GM23338 (cell line): ENCODE results near the gene F2RL2. TPM values are rescaled to one million over a fixed set of nuclear protein-coding genes. Genes with fewer than 3 reads are reported as not detected.
A peak's percentile ranks its signal among the peaks of the same experiment; 100 is the strongest.

ENCODE experiments used
- ATAC-seq: fragments of 200-7000 bp; cut with Tn5 transposase; 3 replicates; pipeline ENCODE4 v1.9.1; 2020
- DNase-seq: peaks from one replicate; pipeline ENCODE4 v3.0.0-alpha.2; 2015; ENCODE audit warnings: low spot score
- H2AFZ ChIP-seq: fragments of 200-600 bp; sonication (generic); 2 replicates; pipeline ENCODE4 v1.8.0; 2016; ENCODE audit warnings: antibody characterized with exemption, mild to moderate bottlenecking, moderate library complexity
- H3F3A ChIP-seq: fragments of 200-600 bp; sonication (generic); replicated peaks from 2 replicates; pipeline ENCODE4 v1.8.0; 2017; ENCODE audit warnings: antibody characterized with exemption, mixed run types, low read depth
- H3K27ac ChIP-seq: fragments of 200-600 bp; sonication (generic); 2 replicates; pipeline ENCODE4 v1.6.1; 2016; ENCODE audit warnings: low read depth
- H3K27me3 ChIP-seq: fragments of 200-600 bp; sonication (generic); 2 replicates; pipeline ENCODE4 v1.8.0; 2016; ENCODE audit warnings: mild to moderate bottlenecking, mixed run types, moderate library complexity; ENCODE audit not compliant: insufficient read depth
- H3K36me3 ChIP-seq: fragments of 200-600 bp; sonication (generic); 2 replicates; pipeline ENCODE4 v1.8.0; 2016; ENCODE audit warnings: mild to moderate bottlenecking; ENCODE audit not compliant: insufficient read depth
- H3K4me1 ChIP-seq: fragments of 200-600 bp; sonication (generic); 2 replicates; pipeline ENCODE4 v1.8.0; 2016; ENCODE audit warnings: mild to moderate bottlenecking, moderate library complexity; ENCODE audit not compliant: insufficient read depth
- H3K4me2 ChIP-seq: fragments of 200-600 bp; sonication (generic); 2 replicates; pipeline ENCODE4 v1.7.1; 2017; ENCODE audit warnings: mixed run types
- H3K4me3 ChIP-seq: fragments of 200-600 bp; sonication (generic); 2 replicates; pipeline ENCODE4 v1.6.1; 2016; ENCODE audit warnings: mixed run types
- H3K79me2 ChIP-seq: fragments of 200-600 bp; sonication (generic); replicated peaks from 2 replicates; pipeline ENCODE4 v1.8.0; 2017; ENCODE audit warnings: mild to moderate bottlenecking; ENCODE audit not compliant: insufficient read depth
- H3K9me2 ChIP-seq: fragments of 200-600 bp; sonication (generic); 2 replicates; pipeline ENCODE4 v1.8.0; 2017; ENCODE audit not compliant: insufficient read depth
- H4K20me1 ChIP-seq: fragments of 200-600 bp; sonication (generic); replicated peaks from 2 replicates; pipeline ENCODE4 v1.8.0; 2017; ENCODE audit warnings: mild to moderate bottlenecking; ENCODE audit not compliant: insufficient read depth
- H3K27ac Mint-ChIP-seq: 2 replicates; pipeline ENCODE4 v1.8.0; 2020; ENCODE audit warnings: inconsistent platforms, mild to moderate bottlenecking, moderate library complexity, mixed read lengths
- H3K27me3 Mint-ChIP-seq: 3 replicates; pipeline ENCODE4 v1.8.0; 2022; ENCODE audit warnings: low read depth, mild to moderate bottlenecking, moderate library complexity, mixed read lengths, inconsistent platforms; ENCODE audit not compliant: insufficient read depth, poor library complexity
- H3K36me3 Mint-ChIP-seq: 3 replicates; pipeline ENCODE4 v1.8.0; 2021; ENCODE audit warnings: low read depth, mild to moderate bottlenecking, inconsistent platforms, moderate library complexity, mixed read lengths
- H3K4me1 Mint-ChIP-seq: 3 replicates; pipeline ENCODE4 v1.8.0; 2020; ENCODE audit warnings: mild to moderate bottlenecking, inconsistent platforms, mixed read lengths
- H3K4me3 Mint-ChIP-seq: 3 replicates; pipeline ENCODE4 v1.8.0; 2021; ENCODE audit warnings: moderate library complexity, mild to moderate bottlenecking, inconsistent platforms, mixed read lengths
- H3K9me3 Mint-ChIP-seq: 3 replicates; pipeline ENCODE4 v1.8.0; 2020; ENCODE audit warnings: moderate library complexity, mild to moderate bottlenecking, inconsistent platforms, mixed read lengths
- CTCF ChIP-seq, 2 experiments: fragments of 200-600 bp in 1 of 2; sonication (generic) in 1 of 2; conservative IDR thresholded peaks; 2 replicates each; pipeline versions ENCODE4 v1.5.1 to v1.6.1; 2016 to 2017; ENCODE audit warnings: antibody characterized with exemption in 2 of 2, low read depth in 2 of 2, mild to moderate bottlenecking in 2 of 2, moderate library complexity in 1 of 2
- EZH2 ChIP-seq: fragments of 200-600 bp; sonication (generic); IDR thresholded peaks from one replicate; pipeline ENCODE4 v1.8.0; 2017; ENCODE audit warnings: antibody characterized with exemption, mild to moderate bottlenecking, low read depth; ENCODE audit not compliant: unreplicated experiment
- EZH2phosphoT487 ChIP-seq: fragments of 200-600 bp; sonication (generic); IDR thresholded peaks from one replicate; pipeline ENCODE4 v1.8.1; 2018; ENCODE audit warnings: antibody characterized with exemption; ENCODE audit not compliant: unreplicated experiment
- NANOG ChIP-seq: IDR thresholded peaks from 2 replicates; pipeline ENCODE4 v1.6.1; 2016; ENCODE audit warnings: antibody characterized with exemption, borderline replicate concordance
- REST ChIP-seq: IDR thresholded peaks from one replicate; pipeline ENCODE4 v1.6.1; 2018; ENCODE audit warnings: antibody characterized with exemption; ENCODE audit not compliant: unreplicated experiment
- ZNF331 ChIP-seq: fragments of 250-450 bp; sonication (Bioruptor Pico); IDR thresholded peaks from 2 replicates; pipeline ENCODE4 v1.5.0; 2020; ENCODE audit warnings: low read depth, mild to moderate bottlenecking, moderate library complexity
- polyA plus RNA-seq: library from polyadenylated mRNA; unstranded; fragments of >200 nt; fragmentation: Nextera tagmentation; extraction: Ambion mirVana; gene quantifications from 2 replicates; pipeline ENCODE4 v1.2.1, GENCODE V29; 2016
- total RNA-seq: library from RNA; depleted of rRNA; stranded (reverse); fragments of >200 nt; shearing (Covaris generic); gene quantifications from 2 replicates; pipeline ENCODE4 v1.2.3, GENCODE V29; 2014
- TF ChIP-seq, protein P1 (sequence below): IDR thresholded peaks from 2 replicates; pipeline ENCODE4 v1.6.1; 2016; ENCODE audit warnings: antibody characterized with exemption

F2RL2 gene
- total and polyA plus RNA-seq, 2 experiments from 2014 or later, result 0.42 to 0.70 TPM

DNA sequence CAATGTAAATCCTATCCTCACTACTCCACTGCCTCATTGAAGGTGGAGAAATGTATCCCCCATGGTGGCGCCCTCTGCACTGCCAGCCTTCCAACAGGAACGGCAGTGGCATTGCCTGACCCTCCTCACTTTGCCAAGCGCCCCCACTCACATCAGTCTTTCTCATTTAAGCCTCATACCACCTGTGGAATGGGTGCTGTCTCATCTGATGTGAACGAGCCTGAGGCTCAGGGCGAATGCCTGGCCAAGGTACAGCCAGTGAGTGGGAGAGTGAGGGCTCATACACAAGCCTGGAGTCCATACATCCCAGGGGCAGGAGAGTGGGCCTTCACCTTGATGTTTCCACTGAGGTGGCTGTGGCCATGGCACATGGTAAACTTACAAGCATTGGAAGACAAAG is 10.3 kb downstream of the F2RL2 start:
- H3K27ac Mint-ChIP-seq, result no peak overlapping the region
- DNase-seq, result no peak
- no peak overlapping the region for H3K4me3 Mint-ChIP-seq
- no peaks in the 10 kb centered on the region; the same call in 2 of the 3 replicates for H3K9me3 Mint-ChIP-seq
- no peaks in the 10 kb centered on the region; the same call in 2 of the 3 replicates for H3K36me3 Mint-ChIP-seq
- no peak for ATAC-seq
- Histone ChIP-seq H3F3A (no peaks in the 10 kb centered on the region), H3K4me3 (no peak overlapping the region), H3K4me1 (peaks cover 3% of the 10 kb centered on the region), H4K20me1 (no peaks in the 10 kb centered on the region), H3K36me3 (no peaks in the 10 kb centered on the region; the same call in 1 of the 2 replicates), H3K27ac (no peak overlapping the region), H2AFZ (no peak overlapping the region), H3K4me2 (no peak overlapping the region), H3K9me2 (no peaks in the 10 kb centered on the region), H3K79me2 (no peaks in the 10 kb centered on the region), H3K27me3 (no peaks in the 10 kb centered on the region)
- H3K27me3 Mint-ChIP-seq, result no peaks in the 10 kb centered on the region
- no peaks in the 10 kb centered on the region; the same call in 2 of the 3 replicates for H3K4me1 Mint-ChIP-seq
- TF ChIP-seq REST, result no peak
- peak in 1 of 2 experiments; percentile 14; a peak in 1 of 4 replicates for TF ChIP-seq CTCF (conservative IDR thresholded peaks at IDR 0.05; ENCODE audit: low read depth in 2 of 2)

- no peaks in the 10 kb centered on the region for H3K9me2 ChIP-seq
- no peak overlapping the region for H3K4me3 Mint-ChIP-seq
- no peaks in the 10 kb centered on the region for H3K27me3 ChIP-seq
- TF ChIP-seq CTCF (conservative IDR thresholded peaks at IDR 0.05; ENCODE audit: low read depth in 2 of 2) (no peak), NANOG (no peak), REST (no peak), EZH2 (no peak), EZH2phosphoT487 (no peak), ZNF331 (CRISPR knock-in tag) (no peak)
- TF ChIP-seq, protein P1, sequence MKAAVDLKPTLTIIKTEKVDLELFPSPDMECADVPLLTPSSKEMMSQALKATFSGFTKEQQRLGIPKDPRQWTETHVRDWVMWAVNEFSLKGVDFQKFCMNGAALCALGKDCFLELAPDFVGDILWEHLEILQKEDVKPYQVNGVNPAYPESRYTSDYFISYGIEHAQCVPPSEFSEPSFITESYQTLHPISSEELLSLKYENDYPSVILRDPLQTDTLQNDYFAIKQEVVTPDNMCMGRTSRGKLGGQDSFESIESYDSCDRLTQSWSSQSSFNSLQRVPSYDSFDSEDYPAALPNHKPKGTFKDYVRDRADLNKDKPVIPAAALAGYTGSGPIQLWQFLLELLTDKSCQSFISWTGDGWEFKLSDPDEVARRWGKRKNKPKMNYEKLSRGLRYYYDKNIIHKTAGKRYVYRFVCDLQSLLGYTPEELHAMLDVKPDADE, result no peak
Measured at GRCh38 chr5:76610196-76610595, 13.0 kb downstream of the F2RL2 start.

More at GRCh38 chr5:76610196-76610595, 13.0 kb downstream of the F2RL2 start:
- Mint-ChIP-seq H3K4me1 (peaks cover 11% of the 10 kb centered on the region), H3K27ac (no peak overlapping the region), H3K36me3 (no peaks in the 10 kb centered on the region), H3K9me3 (no peaks in the 10 kb centered on the region; the same call in 2 of the 3 replicates), H3K27me3 (peaks cover 1% of the 10 kb centered on the region)
- H4K20me1 ChIP-seq, result no peaks in the 10 kb centered on the region
- H3K4me3 ChIP-seq, result no peak overlapping the region
- no peak overlapping the region for H3K27ac ChIP-seq
- no peak for ATAC-seq
- no peaks in the 10 kb centered on the region; the same call in 1 of the 2 replicates for H3K36me3 ChIP-seq
- H3K4me2 ChIP-seq, result no peak overlapping the region
- no peak for DNase-seq
- no peaks in the 10 kb centered on the region for H3K79me2 ChIP-seq
- no peaks in the 10 kb centered on the region for H3F3A ChIP-seq
- H2AFZ ChIP-seq, result no peak overlapping the region
- H3K4me1 ChIP-seq, result peaks cover 12% of the 10 kb centered on the region
